AG10803 (cell line): ENCODE results near the gene PDGFB.

Experiments used
- DNase-seq: peaks from one replicate; pipeline ENCODE4 v3.0.0; 2010; ENCODE audit warnings: low read depth
- H3K4me3 ChIP-seq: 2 replicates; pipeline ENCODE4 v1.5.1; 2011; ENCODE audit warnings: mild to moderate bottlenecking, low read length, control low read depth
- CTCF ChIP-seq: conservative IDR thresholded peaks from 2 replicates; pipeline ENCODE4 v1.5.1; 2011; ENCODE audit warnings: mild to moderate bottlenecking, low read length, control low read depth, inconsistent platforms

PDGFB gene

GRCh38 chr22:39283322-39284141, 38.8 kb upstream of the PDGFB start:
- H3K4me3 ChIP-seq, result no peak overlapping the region
- TF ChIP-seq CTCF, result no peak
- DNase-seq, result no peak

- no peak for TF ChIP-seq CTCF
- H3K4me3 ChIP-seq, result no peak overlapping the region
- DNase-seq, result no peak
Measured at GRCh38 chr22:39282645-39283321, 38.0 kb upstream of the PDGFB start.

- no peak overlapping the region for H3K4me3 ChIP-seq
- TF ChIP-seq CTCF, result no peak
- DNase-seq, result no peak
Measured at GRCh38 chr22:39281126-39281525, 36.3 kb upstream of the PDGFB start.

- H3K4me3 ChIP-seq, result no peak overlapping the region
- no peak for TF ChIP-seq CTCF
- no peak for DNase-seq
Measured at GRCh38 chr22:39280250-39280649, 35.5 kb upstream of the PDGFB start.

- H3K4me3 ChIP-seq, result no peak overlapping the region
- TF ChIP-seq CTCF, result no peak
- DNase-seq, result no peak
Measured at GRCh38 chr22:39279170-39279850, 34.5 kb upstream of the PDGFB start.

GRCh38 chr22:39278040-39278439, 33.3 kb upstream of the PDGFB start:
- peak; percentile 41 for DNase-seq
- H3K4me3 ChIP-seq, result no peak overlapping the region
- TF ChIP-seq CTCF, result no peak
